Endothelial cell of umbilical vein (primary cell): Measurements from ENCODE around the gene RNPC3. TPM values are rescaled to one million over a fixed set of nuclear protein-coding genes. Genes with fewer than 3 reads are reported as not detected.

Experiments
- BruUV-seq: library from RNA; stranded (reverse); fragments of 400-500 nt; replicated peaks from 2 replicates; lab custom pipeline; 2021; lab: Mats Ljungman, UMichigan
- CTCF ChIA-PET: fragments of 300-600, 350-600 bp; sonication (Branson Sonifier 250); formaldehyde crosslinking; loops from one replicate; lab custom pipeline; 2021; ENCODE audit warnings: antibody characterized with exemption, inconsistent platforms; lab: Charles Lee
- POLR2A ChIA-PET: fragments of 300-600, 350-600 bp; sonication (Branson Sonifier 250); formaldehyde crosslinking; loops from one replicate; lab custom pipeline; 2021; ENCODE audit warnings: antibody characterized with exemption, inconsistent platforms; lab: Charles Lee
- DNase-seq: peaks from one replicate; pipeline ENCODE4 v3.0.0-alpha.2; 2011; ENCODE audit warnings: low read depth, low spot score
- FAIRE-seq: peaks from 2 replicates; lab custom pipeline; 2011; peaks lifted over from hg19 to GRCh38; lab: Jason Lieb, UNC
- H2AFZ ChIP-seq: 2 replicates; pipeline ENCODE4 v1.6.0; 2012; ENCODE audit warnings: low read depth, low read length, control low read depth, inconsistent platforms
- H3K27ac ChIP-seq: 2 replicates; pipeline ENCODE4 v1.5.1; 2011; ENCODE audit warnings: low read depth, mild to moderate bottlenecking, control low read depth, low read length, moderate library complexity; ENCODE audit not compliant: insufficient read depth
- H3K27me3 ChIP-seq, 2 experiments: 2 replicates each; pipeline versions ENCODE4 v1.6.0 to v1.6.1; 2011; ENCODE audit warnings: low read length in 2 of 2, mixed read lengths in 1 of 2; ENCODE audit not compliant: control insufficient read depth in 2 of 2, insufficient read depth in 2 of 2
- H3K36me3 ChIP-seq, 2 experiments: 2 replicates in 1 of 2; 3 replicates in 1 of 2; pipeline ENCODE4 v1.5.1; 2011; ENCODE audit warnings: low read length in 2 of 2, mild to moderate bottlenecking in 1 of 2, moderate library complexity in 1 of 2; ENCODE audit not compliant: control insufficient read depth in 2 of 2, insufficient read depth in 2 of 2; ENCODE audit errors: extremely low read depth in 1 of 2
- H3K4me1 ChIP-seq: 3 replicates; pipeline ENCODE4 v1.5.1; 2011; ENCODE audit warnings: mild to moderate bottlenecking, low read length; ENCODE audit not compliant: control insufficient read depth, insufficient read depth; ENCODE audit errors: extremely low read depth
- H3K4me2 ChIP-seq: 2 replicates; pipeline ENCODE4 v1.6.1; 2011; ENCODE audit warnings: low read length, control low read depth, mixed read lengths; ENCODE audit not compliant: insufficient read depth
- H3K4me3 ChIP-seq, 3 experiments: fragments of 200-600 bp in 1 of 3; sonication (generic), shearing (Covaris generic) in 1 of 3; replicated peaks in 1 of 3; 2 replicates each; pipeline ENCODE4 v1.5.1; 2011 to 2016; ENCODE audit warnings: control low read depth in 3 of 3, low read length in 3 of 3, mild to moderate bottlenecking in 2 of 3, inconsistent platforms in 1 of 3, low read depth in 1 of 3, moderate library complexity in 1 of 3; ENCODE audit not compliant: insufficient read depth in 1 of 3
- H3K79me2 ChIP-seq: 2 replicates; pipeline ENCODE4 v1.6.0; 2012; ENCODE audit warnings: low read length, inconsistent platforms; ENCODE audit not compliant: control insufficient read depth, insufficient read depth
- H3K9ac ChIP-seq: replicated peaks from 2 replicates; pipeline ENCODE3; 2011; ENCODE audit warnings: low read length, control low read depth; ENCODE audit not compliant: insufficient read depth; ENCODE audit errors: extremely low read depth
- H3K9me1 ChIP-seq: replicated peaks from 3 replicates; pipeline ENCODE4 v1.6.0; 2011; ENCODE audit warnings: mild to moderate bottlenecking, low read length; ENCODE audit not compliant: control insufficient read depth, insufficient read depth; ENCODE audit errors: extremely low read depth
- H3K9me3 ChIP-seq: replicated peaks from 2 replicates; pipeline ENCODE4 v1.5.1; 2012; ENCODE audit warnings: low read length, inconsistent platforms; ENCODE audit not compliant: control insufficient read depth, insufficient read depth
- H4K20me1 ChIP-seq: replicated peaks from 2 replicates; pipeline ENCODE3; 2011; ENCODE audit warnings: mild to moderate bottlenecking, low read length; ENCODE audit not compliant: control insufficient read depth, insufficient read depth; ENCODE audit errors: extremely low read depth
- EZH2 ChIP-seq: IDR thresholded peaks from 2 replicates; pipeline ENCODE4 v1.6.1; 2012; ENCODE audit warnings: borderline replicate concordance, low read depth, mild to moderate bottlenecking, moderate library complexity, low read length, inconsistent platforms; ENCODE audit not compliant: severe bottlenecking
- FOS ChIP-seq: IDR thresholded peaks from 2 replicates; pipeline ENCODE4 v1.6.1; 2011; ENCODE audit warnings: mild to moderate bottlenecking, low read length, moderate library complexity, borderline replicate concordance; ENCODE audit not compliant: insufficient read depth
- GATA2 ChIP-seq: IDR thresholded peaks from 2 replicates; pipeline ENCODE4 v1.7.0; 2011; ENCODE audit warnings: low read depth, mild to moderate bottlenecking, moderate library complexity, mixed read lengths, low read length; ENCODE audit not compliant: insufficient read length, insufficient read depth
- JUN ChIP-seq: IDR thresholded peaks from 2 replicates; pipeline ENCODE4 v1.6.1; 2011; ENCODE audit warnings: borderline replicate concordance, low read depth; ENCODE audit not compliant: insufficient read length, insufficient read depth
- MYC ChIP-seq: IDR thresholded peaks from one replicate; pipeline ENCODE4 v1.6.1; 2011; ENCODE audit warnings: mild to moderate bottlenecking, low read depth, low read length
- POLR2A ChIP-seq: IDR thresholded peaks from 2 replicates; pipeline ENCODE4 v1.6.1; 2012; ENCODE audit warnings: low read depth, mild to moderate bottlenecking, control low read depth, low read length
- POLR2AphosphoS5 ChIP-seq: IDR thresholded peaks from 2 replicates; pipeline ENCODE4 v1.6.1; 2012; ENCODE audit warnings: low read depth, mild to moderate bottlenecking, control low read depth, low read length, moderate library complexity; ENCODE audit not compliant: insufficient read depth
- dilution Hi-C: fragments of 300-500 bp; cut with MboI; formaldehyde crosslinking; loops from one replicate; pipeline ENCODE4 v1.15.0; 2019; ENCODE audit warnings: low sequenced_read_pairs; ENCODE audit not compliant: extremely low pct_ligation_motif_present
- intact Hi-C: fragments of 100-400 bp; cut with micrococcal nuclease; formaldehyde crosslinking; loops from one replicate; pipeline ENCODE4 v1.10.0; 2022
- polyA plus RNA-seq, 4 experiments: library from polyadenylated mRNA; depleted of rRNA in 3 of 4; stranded (reverse) in 3 of 4; unstranded in 1 of 4; fragments of >200 nt; gene quantifications; 2 replicates each; pipeline versions ENCODE4 v1.2.1 to v1.2.3, GENCODE V29; 2011 to 2012; ENCODE audit warnings: missing spikeins in 1 of 4
- total RNA-seq: library from RNA; stranded (reverse); gene quantifications from 2 replicates; pipeline ENCODE4 v1.2.3, GENCODE V29; 2021
- TF ChIP-seq, protein P1 (sequence below): IDR thresholded peaks from 2 replicates; pipeline ENCODE4 v1.6.1; 2011; ENCODE audit not compliant: insufficient read depth, insufficient read length
- TF ChIP-seq, protein P2 (sequence below), 2 donors: IDR thresholded peaks; 1 replicate in 1 of 2; 2 replicates in 1 of 2; pipeline ENCODE4 v1.5.1; 2011; ENCODE audit warnings: low read length in 2 of 2, mild to moderate bottlenecking in 2 of 2, moderate library complexity in 2 of 2, control low read depth in 1 of 2, inconsistent platforms in 1 of 2, low read depth in 1 of 2; ENCODE audit not compliant: insufficient read depth in 1 of 2; ENCODE audit errors: extremely low read depth in 1 of 2

RNPC3 gene
- total and polyA plus RNA-seq, 2 donors (not counting 3 experiments of a cell fraction or from before 2014, with no cell fraction given) = 9.2 to 16.7 TPM

DNA sequence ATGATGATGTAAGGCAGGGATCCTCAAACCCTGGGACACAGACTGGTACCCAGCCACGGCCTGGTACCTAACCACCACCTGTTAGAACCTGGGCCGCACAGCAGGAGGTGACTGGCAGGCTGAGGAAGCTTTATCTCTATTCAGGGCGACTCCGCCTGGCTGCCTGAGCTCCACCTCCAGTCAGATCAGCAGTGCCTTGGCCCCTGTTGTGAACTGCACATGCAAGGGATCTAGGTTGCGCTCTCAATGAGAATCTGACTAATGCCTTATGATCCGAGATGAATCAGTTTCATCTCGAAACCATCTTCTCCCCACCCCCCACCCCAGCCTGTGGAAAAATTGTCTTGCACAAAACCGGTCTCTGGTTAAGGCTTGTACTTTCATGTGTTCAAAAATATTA is 4.2 kb downstream of the RNPC3 start:
- FAIRE-seq (no peak), DNase-seq (no peak)
- Histone ChIP-seq H3K9me1 (no peaks in the 10 kb centered on the region), H2AFZ (no peak overlapping the region), H3K79me2 (peaks cover 58% of the 10 kb centered on the region), H3K27ac (no peak overlapping the region), H3K9me3 (no peaks in the 10 kb centered on the region), H3K4me2 (no peak overlapping the region), H3K27me3 (no peaks in the 10 kb centered on the region), H3K4me3 (no peak overlapping the region), H3K9ac (no peak overlapping the region), H3K36me3 (peaks cover 3 to 5% of the 10 kb centered on the region in 2 experiments), H4K20me1 (no peaks in the 10 kb centered on the region), H3K4me1 (peaks cover 14% of the 10 kb centered on the region)
- CTCF ChIA-PET = no interaction called here
- dilution Hi-C loops (no loop called here), intact Hi-C loops (no loop called here)
- no TSS peak for BruUV-seq
- POLR2A ChIA-PET = no interaction called here
- no peak for TF ChIP-seq FOS
- no peak for TF ChIP-seq POLR2A
- TF ChIP-seq GATA2 = no peak
- TF ChIP-seq POLR2AphosphoS5 = no peak
- no peak for TF ChIP-seq MYC
- TF ChIP-seq JUN = no peak
- TF ChIP-seq, protein P1, sequence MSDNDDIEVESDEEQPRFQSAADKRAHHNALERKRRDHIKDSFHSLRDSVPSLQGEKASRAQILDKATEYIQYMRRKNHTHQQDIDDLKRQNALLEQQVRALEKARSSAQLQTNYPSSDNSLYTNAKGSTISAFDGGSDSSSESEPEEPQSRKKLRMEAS = no peak
- TF ChIP-seq EZH2 = no peak
- TF ChIP-seq, protein P2, sequence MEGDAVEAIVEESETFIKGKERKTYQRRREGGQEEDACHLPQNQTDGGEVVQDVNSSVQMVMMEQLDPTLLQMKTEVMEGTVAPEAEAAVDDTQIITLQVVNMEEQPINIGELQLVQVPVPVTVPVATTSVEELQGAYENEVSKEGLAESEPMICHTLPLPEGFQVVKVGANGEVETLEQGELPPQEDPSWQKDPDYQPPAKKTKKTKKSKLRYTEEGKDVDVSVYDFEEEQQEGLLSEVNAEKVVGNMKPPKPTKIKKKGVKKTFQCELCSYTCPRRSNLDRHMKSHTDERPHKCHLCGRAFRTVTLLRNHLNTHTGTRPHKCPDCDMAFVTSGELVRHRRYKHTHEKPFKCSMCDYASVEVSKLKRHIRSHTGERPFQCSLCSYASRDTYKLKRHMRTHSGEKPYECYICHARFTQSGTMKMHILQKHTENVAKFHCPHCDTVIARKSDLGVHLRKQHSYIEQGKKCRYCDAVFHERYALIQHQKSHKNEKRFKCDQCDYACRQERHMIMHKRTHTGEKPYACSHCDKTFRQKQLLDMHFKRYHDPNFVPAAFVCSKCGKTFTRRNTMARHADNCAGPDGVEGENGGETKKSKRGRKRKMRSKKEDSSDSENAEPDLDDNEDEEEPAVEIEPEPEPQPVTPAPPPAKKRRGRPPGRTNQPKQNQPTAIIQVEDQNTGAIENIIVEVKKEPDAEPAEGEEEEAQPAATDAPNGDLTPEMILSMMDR (IDR thresholded peaks at IDR 0.05; ENCODE audit: extremely low read depth in 1 of 2, insufficient read depth in 1 of 2, low read depth in 1 of 2, low read length in 2 of 2) = no peak
